ENCODE data around the gene TBC1D2B. TPM values are rescaled to one million over a fixed set of nuclear protein-coding genes. Genes with fewer than 3 reads are reported as not detected.

TBC1D2B gene
- total and polyA plus RNA-seq, 2 of the 4 experiments (the other 2 are of a cell fraction): 17.7 to 28.3 TPM

DNA sequence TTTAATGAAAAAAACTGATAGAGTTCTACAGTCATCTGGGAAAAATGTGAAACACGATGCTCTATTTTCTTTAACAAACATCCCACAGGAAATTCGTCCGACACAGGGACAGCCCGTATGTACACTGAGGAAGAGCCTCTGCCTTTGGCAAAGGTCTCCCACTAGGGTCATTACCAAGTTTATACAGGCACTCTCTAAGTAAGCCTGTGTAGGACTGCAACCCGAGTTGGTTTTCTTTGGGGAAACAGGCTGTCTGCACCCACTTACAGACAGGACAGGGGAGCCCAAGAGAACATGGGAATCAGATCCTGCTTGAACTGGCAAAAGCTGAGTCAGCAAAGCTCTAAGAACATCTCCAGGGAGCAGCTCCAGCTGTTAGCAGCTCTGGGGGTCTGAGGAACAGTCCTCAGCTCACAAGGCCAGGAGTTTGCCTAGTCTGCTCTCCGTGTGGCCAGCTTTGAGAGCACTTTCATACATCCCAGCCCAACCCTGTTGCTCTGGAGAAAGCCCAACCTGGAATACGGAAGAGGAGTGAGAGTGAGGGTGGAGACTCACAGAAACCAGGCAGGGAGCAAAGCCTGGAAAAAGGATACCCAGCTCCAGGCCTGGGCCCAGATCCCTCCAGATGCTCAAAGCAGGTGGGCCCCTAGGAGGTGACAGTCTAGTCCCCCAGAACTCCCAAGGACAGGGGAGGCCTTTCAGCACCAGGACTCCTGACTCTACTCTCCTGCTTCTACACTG is 1.9 kb downstream of the TBC1D2B start:
- dilution Hi-C loops (cut with HindIII; ENCODE audit: low sequenced_read_pairs, unreplicated experiment): no loop called here
- Histone ChIP-seq H2BK20ac (ENCODE audit: low read depth, low read length) (peak overlapping the region; percentile 67), H3K23ac (ENCODE audit: low read depth, low read length) (peak overlapping the region; percentile 94), H4K8ac (ENCODE audit: low read depth in 2 of 2, low read length in 2 of 2) (peak overlapping the region; percentile 58 to 83), H3K9me1 (ENCODE audit: insufficient read depth, low read length) (peaks cover 16% of the 10 kb centered on the region), H2BK120ac (ENCODE audit: low read depth, low read length) (peak overlapping the region; percentile 83), H3K36me3 (ENCODE audit: control insufficient read depth, insufficient read depth, low read length) (peaks cover 2% of the 10 kb centered on the region), H4K20me1 (ENCODE audit: insufficient read depth, low read length) (peaks cover 16% of the 10 kb centered on the region), H3K4me3 (ENCODE audit: insufficient read depth, low read depth, low read length) (peak overlapping the region; percentile 77), H2AK9ac (replicated peaks; ENCODE audit: low read depth, low read length, poor library complexity) (peak overlapping the region; percentile 96), H3K56ac (ENCODE audit: extremely low read depth, insufficient read depth, low read length) (peak overlapping the region; percentile 64), H3K27me3 (ENCODE audit: control insufficient read depth, insufficient read depth, low read length) (no peaks in the 10 kb centered on the region), H3K14ac (replicated peaks; ENCODE audit: low read depth, low read length) (peak overlapping the region; percentile 71), H4K5ac (ENCODE audit: low read depth, low read length) (peak overlapping the region; percentile 59), H2AK5ac (ENCODE audit: low read depth, low read length) (peak overlapping the region; percentile 98), H3K9ac (ENCODE audit: low read depth, low read length) (peak overlapping the region; percentile 92), H3K79me1 (ENCODE audit: low read depth in 1 of 2, low read length in 2 of 2) (peaks cover 14 to 49% of the 10 kb centered on the region in 2 experiments), H3K27ac (ENCODE audit: insufficient read depth, low read length) (peak overlapping the region; percentile 97), H2AFZ (replicated peaks; ENCODE audit: low read length, poor library complexity) (peak overlapping the region; percentile 19), H4K91ac (ENCODE audit: insufficient read depth, low read depth, low read length) (peak overlapping the region; percentile 85), H2BK5ac (ENCODE audit: low read depth, low read length, poor library complexity, severe bottlenecking) (peak overlapping the region; percentile 84), H3K4me1 (ENCODE audit: control insufficient read depth, insufficient read depth, low read length) (peaks cover 9% of the 10 kb centered on the region), H3K4me2 (ENCODE audit: low read depth, low read length) (peak overlapping the region; percentile 70), H3K18ac (ENCODE audit: low read depth, low read length) (peak overlapping the region; percentile 80), H3K4ac (ENCODE audit: low read depth, low read length) (peak overlapping the region; percentile 90), H3K9me3 (ENCODE audit: control insufficient read depth, insufficient read depth, low read length) (no peaks in the 10 kb centered on the region), H2BK15ac (ENCODE audit: low read depth, low read length) (peak overlapping the region; percentile 96)
- POLR2A ChIA-PET (ENCODE audit: unreplicated experiment): no interaction called here
- peak; percentile 95 for DNase-seq
- BruUV-seq (replicated peaks): TSS peak; percentile 18
- intact Hi-C loops (cut with micrococcal nuclease): no loop called here
- WGBS, 2 experiments (ENCODE audit: extremely low coverage in 2 of 2, insufficient read length in 1 of 2): no CpG with 5 or more reads among the region's 7 CpGs
- CTCF ChIA-PET: interaction anchor here (0.7 to 0.9 kb wide), 4 partner anchors 25 to 71 kb away, joined by 3 to 4 read pairs (median 4); no protein-coding TSS in a partner anchor
- ATAC-seq (ENCODE audit: low read depth): peak; percentile 67
- in situ Hi-C loops (cut with MboI; ENCODE audit: low sequenced_read_pairs): no loop called here
- no peak for TF ChIP-seq CEBPB (IDR thresholded peaks at IDR 0.05; ENCODE audit: low read depth, low read length)
- no peak for TF ChIP-seq RFX5 (IDR thresholded peaks at IDR 0.05; ENCODE audit: low read depth, low read length)
- no peak for TF ChIP-seq BHLHE40 (IDR thresholded peaks at IDR 0.05; ENCODE audit: low read depth, low read length)
- no peak for TF ChIP-seq CHD1 (IDR thresholded peaks at IDR 0.05; ENCODE audit: low read depth, low read length)
- TF ChIP-seq MAFK (IDR thresholded peaks at IDR 0.05; ENCODE audit: low read depth, low read length): peak; percentile 99
- no peak for TF ChIP-seq FOS (IDR thresholded peaks at IDR 0.05; ENCODE audit: low read depth, low read length)
- no peak for TF ChIP-seq MXI1 (IDR thresholded peaks at IDR 0.05; ENCODE audit: borderline replicate concordance, low read depth, low read length)
- no peak for TF ChIP-seq RAD21 (IDR thresholded peaks at IDR 0.05; ENCODE audit: low read length)
- 0 out of 2 replicates have a peak, but pooled peaks have one; percentile 11 for TF ChIP-seq MAZ (IDR thresholded peaks at IDR 0.05; ENCODE audit: borderline replicate concordance, low read depth, low read length)
- TF ChIP-seq, protein P1, sequence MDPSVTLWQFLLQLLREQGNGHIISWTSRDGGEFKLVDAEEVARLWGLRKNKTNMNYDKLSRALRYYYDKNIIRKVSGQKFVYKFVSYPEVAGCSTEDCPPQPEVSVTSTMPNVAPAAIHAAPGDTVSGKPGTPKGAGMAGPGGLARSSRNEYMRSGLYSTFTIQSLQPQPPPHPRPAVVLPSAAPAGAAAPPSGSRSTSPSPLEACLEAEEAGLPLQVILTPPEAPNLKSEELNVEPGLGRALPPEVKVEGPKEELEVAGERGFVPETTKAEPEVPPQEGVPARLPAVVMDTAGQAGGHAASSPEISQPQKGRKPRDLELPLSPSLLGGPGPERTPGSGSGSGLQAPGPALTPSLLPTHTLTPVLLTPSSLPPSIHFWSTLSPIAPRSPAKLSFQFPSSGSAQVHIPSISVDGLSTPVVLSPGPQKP (IDR thresholded peaks at IDR 0.05; ENCODE audit: borderline replicate concordance, low read depth, low read length): no peak
- TF ChIP-seq POLR2A (IDR thresholded peaks at IDR 0.05; ENCODE audit: low read depth, low read length): peak; percentile 84
- TF ChIP-seq, protein P2, sequence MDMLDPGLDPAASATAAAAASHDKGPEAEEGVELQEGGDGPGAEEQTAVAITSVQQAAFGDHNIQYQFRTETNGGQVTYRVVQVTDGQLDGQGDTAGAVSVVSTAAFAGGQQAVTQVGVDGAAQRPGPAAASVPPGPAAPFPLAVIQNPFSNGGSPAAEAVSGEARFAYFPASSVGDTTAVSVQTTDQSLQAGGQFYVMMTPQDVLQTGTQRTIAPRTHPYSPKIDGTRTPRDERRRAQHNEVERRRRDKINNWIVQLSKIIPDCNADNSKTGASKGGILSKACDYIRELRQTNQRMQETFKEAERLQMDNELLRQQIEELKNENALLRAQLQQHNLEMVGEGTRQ (IDR thresholded peaks at IDR 0.05; ENCODE audit: low read depth, low read length): no peak
- TF ChIP-seq SMC3 (IDR thresholded peaks at IDR 0.05; ENCODE audit: low read depth, low read length): no peak
- TF ChIP-seq, protein P3, sequence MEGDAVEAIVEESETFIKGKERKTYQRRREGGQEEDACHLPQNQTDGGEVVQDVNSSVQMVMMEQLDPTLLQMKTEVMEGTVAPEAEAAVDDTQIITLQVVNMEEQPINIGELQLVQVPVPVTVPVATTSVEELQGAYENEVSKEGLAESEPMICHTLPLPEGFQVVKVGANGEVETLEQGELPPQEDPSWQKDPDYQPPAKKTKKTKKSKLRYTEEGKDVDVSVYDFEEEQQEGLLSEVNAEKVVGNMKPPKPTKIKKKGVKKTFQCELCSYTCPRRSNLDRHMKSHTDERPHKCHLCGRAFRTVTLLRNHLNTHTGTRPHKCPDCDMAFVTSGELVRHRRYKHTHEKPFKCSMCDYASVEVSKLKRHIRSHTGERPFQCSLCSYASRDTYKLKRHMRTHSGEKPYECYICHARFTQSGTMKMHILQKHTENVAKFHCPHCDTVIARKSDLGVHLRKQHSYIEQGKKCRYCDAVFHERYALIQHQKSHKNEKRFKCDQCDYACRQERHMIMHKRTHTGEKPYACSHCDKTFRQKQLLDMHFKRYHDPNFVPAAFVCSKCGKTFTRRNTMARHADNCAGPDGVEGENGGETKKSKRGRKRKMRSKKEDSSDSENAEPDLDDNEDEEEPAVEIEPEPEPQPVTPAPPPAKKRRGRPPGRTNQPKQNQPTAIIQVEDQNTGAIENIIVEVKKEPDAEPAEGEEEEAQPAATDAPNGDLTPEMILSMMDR (conservative IDR thresholded peaks at IDR 0.05; ENCODE audit: low read depth, low read length): 0 out of 2 replicates have a peak, but pooled peaks have one; percentile 2
- no peak for TF ChIP-seq NFE2L2 (IDR thresholded peaks at IDR 0.05; ENCODE audit: low read depth, low read length)

Data from IMR-90 (cell line).